K562 (cell line): ENCODE data around the gene NEK4. TPM values are rescaled to one million over a fixed set of nuclear protein-coding genes. Genes with fewer than 3 reads are reported as not detected.

Experiments used
- DEAF1 ChIP-seq: fragments of 450-650 bp; formaldehyde crosslinking; IDR thresholded peaks from 2 replicates; pipeline ENCODE4 v1.4.0; 2020; ENCODE audit warnings: mild to moderate bottlenecking, moderate library complexity
- HBP1 ChIP-seq: fragments of 450-650 bp; formaldehyde crosslinking; IDR thresholded peaks from 2 replicates; pipeline ENCODE4 v1.4.0; 2022; ENCODE audit warnings: missing genetic modification characterization
- POLR2H ChIP-seq: IDR thresholded peaks from 2 replicates; pipeline ENCODE4 v1.6.1; 2016; ENCODE audit warnings: missing genetic modification characterization, low read depth, mild to moderate bottlenecking, control low read depth, missing compliant biosample characterization, moderate library complexity
- SAFB ChIP-seq: fragments of 200-400 bp; formaldehyde crosslinking; IDR thresholded peaks from 2 replicates; pipeline ENCODE4 v1.6.1; 2017; ENCODE audit warnings: low read depth, low read length, borderline replicate concordance
- SREBF2 ChIP-seq: sonication (generic); formaldehyde crosslinking; IDR thresholded peaks from 2 replicates; pipeline ENCODE4 v1.4.0; 2020; ENCODE audit warnings: mild to moderate bottlenecking, missing genetic modification reagents
- ZFP36 ChIP-seq: fragments of 150-350 bp; IDR thresholded peaks from 2 replicates; pipeline ENCODE4 v1.6.1; 2018; ENCODE audit warnings: low read length, low read depth; ENCODE audit not compliant: partially characterized antibody
- ZNF766 ChIP-seq: fragments of 200-800 bp; sonication (Bioruptor generic); conservative IDR thresholded peaks from 2 replicates; pipeline ENCODE4 v1.6.1; 2016; ENCODE audit warnings: missing genetic modification characterization, missing compliant biosample characterization
- polyA plus RNA-seq, 8 experiments: library from polyadenylated mRNA; depleted of rRNA in 4 of 8; stranded (reverse) in 5 of 8; unstranded in 3 of 8; fragments of >200 nt; fragmentation: Nextera tagmentation in 2 of 8; fragmentation: Illumina TruSeq in 1 of 8; extraction: Ambion mirVana in 2 of 8; extraction: Trizol in 1 of 8; gene quantifications; 2 replicates each; pipeline versions ENCODE4 v1.2.1 to v1.2.3, GENCODE V29; 2011 to 2014; ENCODE audit warnings: inconsistent platforms in 1 of 8, missing spikeins in 1 of 8
- total RNA-seq, 7 experiments: library from RNA; depleted of rRNA in 6 of 7; stranded (reverse); fragments of >200 nt in 6 of 7; fragmentation: Illumina TruSeq in 2 of 7; extraction: Trizol in 2 of 7; gene quantifications; 2 replicates each; pipeline versions ENCODE4 v1.2.1 to v1.2.3, GENCODE V29; 2011 to 2021; ENCODE audit warnings: low replicate concordance in 1 of 7
- TF ChIP-seq, protein P1 (sequence below): fragments of 450-650 bp; IDR thresholded peaks from one replicate; pipeline ENCODE4 v1.6.1; 2018; ENCODE audit warnings: mild to moderate bottlenecking, moderate library complexity; ENCODE audit not compliant: partially characterized antibody

NEK4 gene
- total and polyA plus RNA-seq, 9 of the 15 experiments (the other 6 are each of a cell fraction or from before 2014, with no cell fraction given), result 5.8 to 23.1 (median 16.6) TPM

- TF ChIP-seq DEAF1 (CRISPR knock-in tag), result no peak
- no peak for TF ChIP-seq HBP1 (CRISPR knock-in tag)
- TF ChIP-seq, protein P1, sequence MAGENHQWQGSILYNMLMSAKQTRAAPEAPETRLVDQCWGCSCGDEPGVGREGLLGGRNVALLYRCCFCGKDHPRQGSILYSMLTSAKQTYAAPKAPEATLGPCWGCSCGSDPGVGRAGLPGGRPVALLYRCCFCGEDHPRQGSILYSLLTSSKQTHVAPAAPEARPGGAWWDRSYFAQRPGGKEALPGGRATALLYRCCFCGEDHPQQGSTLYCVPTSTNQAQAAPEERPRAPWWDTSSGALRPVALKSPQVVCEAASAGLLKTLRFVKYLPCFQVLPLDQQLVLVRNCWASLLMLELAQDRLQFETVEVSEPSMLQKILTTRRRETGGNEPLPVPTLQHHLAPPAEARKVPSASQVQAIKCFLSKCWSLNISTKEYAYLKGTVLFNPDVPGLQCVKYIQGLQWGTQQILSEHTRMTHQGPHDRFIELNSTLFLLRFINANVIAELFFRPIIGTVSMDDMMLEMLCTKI, result no peak
- no peak for TF ChIP-seq ZFP36
- no peak for TF ChIP-seq POLR2H (tag)
- TF ChIP-seq SREBF2 (CRISPR knock-in tag), result no peak
- no peak for TF ChIP-seq ZNF766 (CRISPR knock-in tag)
- no peak for TF ChIP-seq SAFB
Observed at GRCh38 chr3:52714335-52715302, 56.1 kb downstream of the NEK4 start (continued).
